IMR-90 (cell line): ENCODE data around the gene OR11H1. TPM values are rescaled to one million over a fixed set of nuclear protein-coding genes. Genes with fewer than 3 reads are reported as not detected.
"Not testable (repeated sequence)": the region's sequence is repeated elsewhere in the genome, so short reads cannot be mapped to it uniquely, and the experiment has no call there.

Experiments
- ATAC-seq: fragments of 200-7000 bp; cut with Tn5 transposase; 2 replicates; pipeline ENCODE4 v1.9.1; 2020; ENCODE audit warnings: low read depth, mild to moderate bottlenecking, moderate library complexity
- Bru-seq: library from RNA; stranded (reverse); fragments of 400-500 nt; gene quantifications from one replicate; lab custom pipeline; 2021; lab: Mats Ljungman, UMichigan
- BruChase-seq, 2 experiments: library from RNA; stranded (reverse); fragments of 400-500 nt; gene quantifications; one replicate each; lab custom pipeline; 2021; lab: Mats Ljungman, UMichigan
- BruUV-seq: library from RNA; stranded (reverse); fragments of 400-500 nt; replicated peaks from 2 replicates; lab custom pipeline; 2021; lab: Mats Ljungman, UMichigan
- CTCF ChIA-PET: fragments of 300-600 bp; formaldehyde crosslinking; extraction: SDS; loops from one replicate; lab custom pipeline; 2021; ENCODE audit warnings: antibody characterized with exemption; lab: Yijun Ruan, JAX
- POLR2A ChIA-PET: fragments of 300-600 bp; sonication (Branson Sonifier 250); formaldehyde crosslinking; loops from one replicate; lab custom pipeline; 2022; ENCODE audit warnings: antibody characterized with exemption; ENCODE audit not compliant: unreplicated experiment; lab: Charles Lee
- DNase-seq: peaks from one replicate; pipeline ENCODE4 v3.0.0; 2013
- H2AFZ ChIP-seq: replicated peaks from 2 replicates; pipeline ENCODE3; 2013; ENCODE audit warnings: low read length, mild to moderate bottlenecking; ENCODE audit not compliant: poor library complexity
- H2AK5ac ChIP-seq: 2 replicates; pipeline ENCODE4 v1.6.1; 2013; ENCODE audit warnings: low read depth, low read length, inconsistent platforms
- H2AK9ac ChIP-seq: replicated peaks from 2 replicates; pipeline ENCODE3; 2013; ENCODE audit warnings: mild to moderate bottlenecking, low read depth, low read length, moderate library complexity; ENCODE audit not compliant: poor library complexity
- H2BK120ac ChIP-seq: 2 replicates; pipeline ENCODE4 v1.6.1; 2013; ENCODE audit warnings: low read depth, low read length, inconsistent platforms
- H2BK15ac ChIP-seq: 3 replicates; pipeline ENCODE4 v1.6.1; 2013; ENCODE audit warnings: low read depth, low read length, inconsistent platforms
- H2BK20ac ChIP-seq: 2 replicates; pipeline ENCODE4 v1.6.1; 2013; ENCODE audit warnings: low read depth, mild to moderate bottlenecking, inconsistent platforms, low read length, moderate library complexity
- H2BK5ac ChIP-seq: 2 replicates; pipeline ENCODE4 v1.6.1; 2013; ENCODE audit warnings: mild to moderate bottlenecking, low read depth, low read length, inconsistent platforms; ENCODE audit not compliant: poor library complexity, severe bottlenecking
- H3K14ac ChIP-seq: replicated peaks from 2 replicates; pipeline ENCODE4 v1.6.1; 2013; ENCODE audit warnings: low read depth, low read length, inconsistent platforms
- H3K18ac ChIP-seq: 2 replicates; pipeline ENCODE4 v1.6.1; 2013; ENCODE audit warnings: low read depth, low read length, control low read depth
- H3K23ac ChIP-seq: 2 replicates; pipeline ENCODE4 v1.6.1; 2013; ENCODE audit warnings: low read depth, low read length, inconsistent platforms
- H3K27ac ChIP-seq: 2 replicates; pipeline ENCODE4 v1.5.1; 2013; ENCODE audit warnings: mild to moderate bottlenecking, control low read depth, low read length; ENCODE audit not compliant: insufficient read depth
- H3K27me3 ChIP-seq: 2 replicates; pipeline ENCODE4 v1.6.1; 2013; ENCODE audit warnings: low read length; ENCODE audit not compliant: control insufficient read depth, insufficient read depth
- H3K36me3 ChIP-seq: 2 replicates; pipeline ENCODE4 v1.6.1; 2013; ENCODE audit warnings: low read length, mixed read lengths; ENCODE audit not compliant: control insufficient read depth, insufficient read depth
- H3K4ac ChIP-seq: 2 replicates; pipeline ENCODE4 v1.6.1; 2013; ENCODE audit warnings: low read depth, low read length, inconsistent platforms
- H3K4me1 ChIP-seq: 2 replicates; pipeline ENCODE4 v1.6.1; 2013; ENCODE audit warnings: low read length, mixed read lengths; ENCODE audit not compliant: control insufficient read depth, insufficient read depth
- H3K4me2 ChIP-seq: 2 replicates; pipeline ENCODE4 v1.6.1; 2013; ENCODE audit warnings: low read depth, mild to moderate bottlenecking, control low read depth, low read length, moderate library complexity
- H3K4me3 ChIP-seq: 2 replicates; pipeline ENCODE4 v1.5.1; 2013; ENCODE audit warnings: low read depth, mild to moderate bottlenecking, control low read depth, low read length, moderate library complexity; ENCODE audit not compliant: insufficient read depth
- H3K56ac ChIP-seq: 2 replicates; pipeline ENCODE4 v1.6.1; 2013; ENCODE audit warnings: low read length, inconsistent platforms; ENCODE audit not compliant: insufficient read depth; ENCODE audit errors: extremely low read depth
- H3K79me1 ChIP-seq, 2 experiments: 2 replicates each; pipeline ENCODE4 v1.6.1; 2013; ENCODE audit warnings: low read length in 2 of 2, inconsistent platforms in 1 of 2, low read depth in 1 of 2
- H3K9ac ChIP-seq: 2 replicates; pipeline ENCODE4 v1.6.1; 2013; ENCODE audit warnings: low read depth, low read length, control low read depth
- H3K9me1 ChIP-seq: 2 replicates; pipeline ENCODE4 v1.6.1; 2013; ENCODE audit warnings: low read length, inconsistent platforms; ENCODE audit not compliant: insufficient read depth
- H3K9me3 ChIP-seq: 2 replicates; pipeline ENCODE4 v1.6.1; 2013; ENCODE audit warnings: low read length; ENCODE audit not compliant: control insufficient read depth, insufficient read depth
- H4K20me1 ChIP-seq: 2 replicates; pipeline ENCODE4 v1.6.1; 2013; ENCODE audit warnings: low read length, inconsistent platforms; ENCODE audit not compliant: insufficient read depth
- H4K5ac ChIP-seq: 2 replicates; pipeline ENCODE4 v1.6.1; 2013; ENCODE audit warnings: mild to moderate bottlenecking, low read depth, low read length, control low read depth
- H4K8ac ChIP-seq, 2 experiments: 2 replicates each; pipeline ENCODE4 v1.6.1; 2013; ENCODE audit warnings: low read depth in 2 of 2, low read length in 2 of 2, control low read depth in 1 of 2, inconsistent platforms in 1 of 2
- H4K91ac ChIP-seq: 2 replicates; pipeline ENCODE4 v1.6.1; 2013; ENCODE audit warnings: low read depth, low read length, inconsistent platforms; ENCODE audit not compliant: insufficient read depth
- WGBS, 2 experiments: methylation state at CpG; one replicate each; pipeline versions ENCODE4 v1.1.5 to v1.1.7; 2013; ENCODE audit warnings: missing lambda C conversion rate in 2 of 2; ENCODE audit not compliant: insufficient read length in 1 of 2; ENCODE audit errors: extremely low coverage in 2 of 2; 5-methylcytosine and 5-hydroxymethylcytosine counted together
- dilution Hi-C: fragments of 300-500 bp; cut with HindIII; formaldehyde crosslinking; loops from one replicate; pipeline ENCODE4 v1.14.3; 2018; ENCODE audit warnings: low sequenced_read_pairs; ENCODE audit not compliant: unreplicated experiment
- in situ Hi-C: fragments of 300-500 bp; cut with MboI; formaldehyde crosslinking; loops from 3 replicates; pipeline ENCODE4 v1.14.3; 2019; ENCODE audit warnings: low sequenced_read_pairs, inconsistent platforms, mixed read lengths
- intact Hi-C: fragments of 100-400 bp; cut with micrococcal nuclease; formaldehyde crosslinking; loops from 2 replicates; pipeline ENCODE4 v1.10.0; 2022
- long read RNA-seq: library from polyadenylated mRNA; unstranded; transcript quantifications from one replicate; pipeline ENCODE4 v2.0.0, GENCODE V29; 2021; ENCODE audit not compliant: unreplicated experiment
- polyA plus RNA-seq, 3 experiments: library from polyadenylated mRNA; depleted of rRNA; stranded (reverse); fragments of >200 nt; gene quantifications; 2 replicates each; pipeline ENCODE4 v1.2.3, GENCODE V29; 2012; ENCODE audit warnings: low replicate concordance in 1 of 3
- total RNA-seq: library from RNA; depleted of rRNA; stranded (reverse); fragments of >200 nt; gene quantifications from 2 replicates; pipeline ENCODE4 v1.2.3, GENCODE V29; 2012; rRNA removed

Gene OR11H1, protein sequence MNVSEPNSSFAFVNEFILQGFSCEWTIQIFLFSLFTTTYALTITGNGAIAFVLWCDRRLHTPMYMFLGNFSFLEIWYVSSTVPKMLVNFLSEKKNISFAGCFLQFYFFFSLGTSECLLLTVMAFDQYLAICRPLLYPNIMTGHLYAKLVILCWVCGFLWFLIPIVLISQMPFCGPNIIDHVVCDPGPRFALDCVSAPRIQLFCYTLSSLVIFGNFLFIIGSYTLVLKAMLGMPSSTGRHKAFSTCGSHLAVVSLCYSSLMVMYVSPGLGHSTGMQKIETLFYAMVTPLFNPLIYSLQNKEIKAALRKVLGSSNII
- not detected in 2 replicates for total RNA-seq
- not detected in 2 replicates for polyA plus RNA-seq (2012; rRNA removed)
- polyA plus RNA-seq (2012; cell fraction: cytosol; rRNA removed) = not detected in 2 replicates
- not detected in 2 replicates for polyA plus RNA-seq (2012; cell fraction: nucleus; rRNA removed; ENCODE audit: low replicate concordance)
- not detected for Bru-seq, nascent RNA
- not detected for BruChase-seq, experiment 1, labeled RNA remaining after a 6-hour chase
- BruChase-seq, experiment 2, labeled RNA remaining after a 2-hour chase = not detected
- long read RNA-seq = 0 reads

DNA sequence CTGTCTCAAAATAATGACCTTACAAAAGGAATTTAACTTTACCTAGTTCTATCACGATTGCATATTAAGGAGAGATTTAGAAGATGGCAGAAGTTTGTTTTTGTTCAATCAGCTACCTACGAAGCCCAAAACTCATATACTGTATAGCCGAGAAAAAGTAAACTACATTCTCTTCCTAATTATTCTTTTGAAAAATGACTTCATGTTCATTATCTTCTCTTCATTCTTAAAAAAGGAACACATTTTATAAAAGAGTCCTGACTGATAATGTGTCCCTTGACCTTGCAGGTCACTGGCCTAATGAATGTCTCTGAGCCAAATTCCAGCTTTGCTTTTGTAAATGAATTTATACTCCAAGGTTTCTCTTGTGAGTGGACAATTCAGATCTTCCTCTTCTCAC lies at the start of gene OR11H1:
Gene OR11H1, plus strand, starts transcription at position 301 of the 400 bp plus-strand sequence. Its CDS starts 0 bp downstream, at position 301.
- H4K20me1 ChIP-seq, H2AK5ac ChIP-seq, H3K14ac ChIP-seq, H3K18ac ChIP-seq, H3K4me2 ChIP-seq, H3K9me3 ChIP-seq, H3K9me1 ChIP-seq, H3K4me1 ChIP-seq, dilution Hi-C loops, H2BK15ac ChIP-seq, H4K8ac ChIP-seq, H4K91ac ChIP-seq, H2BK120ac ChIP-seq, in situ Hi-C loops, CTCF ChIA-PET, H3K36me3 ChIP-seq, H2AK9ac ChIP-seq, DNase-seq, intact Hi-C loops, H3K4ac ChIP-seq, H2AFZ ChIP-seq, H3K56ac ChIP-seq, H3K9ac ChIP-seq, H3K79me1 ChIP-seq, ATAC-seq, H4K5ac ChIP-seq, POLR2A ChIA-PET, H2BK20ac ChIP-seq, H3K27ac ChIP-seq, BruUV-seq, H3K27me3 ChIP-seq, H3K4me3 ChIP-seq, H3K23ac ChIP-seq, H2BK5ac ChIP-seq: not testable (repeated sequence)
- WGBS, 2 experiments = no CpG with 5 or more reads among the region's 3 CpGs

DNA sequence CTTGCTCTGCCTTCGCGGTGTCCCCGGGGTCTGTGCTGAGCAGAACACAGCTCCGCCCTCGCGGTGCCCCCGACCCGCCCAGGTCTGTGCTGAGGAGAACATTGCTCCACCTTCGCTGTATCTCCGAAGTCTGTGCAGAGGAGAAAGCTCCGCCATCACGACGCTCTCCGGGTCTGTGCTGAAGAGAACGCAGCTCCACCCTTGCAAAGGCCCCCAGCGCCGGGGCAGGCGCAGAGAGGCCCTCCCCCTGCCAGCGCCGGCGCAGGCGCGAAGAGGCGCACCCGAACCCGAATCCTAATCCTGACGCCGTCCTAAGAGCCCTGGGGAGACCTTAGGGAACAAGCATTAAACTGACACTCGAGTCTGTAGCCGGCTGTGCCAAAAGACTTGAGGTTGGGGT lies 18.0 kb upstream of the OR11H1 start:
- ATAC-seq, H3K27me3 ChIP-seq, H3K36me3 ChIP-seq, H3K14ac ChIP-seq, H3K4ac ChIP-seq, H2BK120ac ChIP-seq, BruUV-seq, H4K5ac ChIP-seq, H2BK5ac ChIP-seq, in situ Hi-C loops, H2AFZ ChIP-seq, H3K9me1 ChIP-seq, H3K23ac ChIP-seq, H4K20me1 ChIP-seq, H3K79me1 ChIP-seq, H2AK9ac ChIP-seq, H3K4me1 ChIP-seq, H2BK20ac ChIP-seq, H3K9me3 ChIP-seq, POLR2A ChIA-PET, H3K56ac ChIP-seq, H2BK15ac ChIP-seq, H4K91ac ChIP-seq, CTCF ChIA-PET, DNase-seq, H3K4me3 ChIP-seq, dilution Hi-C loops, H4K8ac ChIP-seq, H3K18ac ChIP-seq, H3K9ac ChIP-seq, intact Hi-C loops, H3K4me2 ChIP-seq, H2AK5ac ChIP-seq, H3K27ac ChIP-seq: not testable (repeated sequence)
- no CpG with 5 or more reads among the region's 30 CpGs for WGBS, 2 experiments
